ENCODE data around the gene COMMD1. TPM values are rescaled to one million over a fixed set of nuclear protein-coding genes. Genes with fewer than 3 reads are reported as not detected.
A peak's percentile ranks its signal among the peaks of the same experiment; 100 is the strongest.
"Not testable (repeated sequence)": the region's sequence is repeated elsewhere in the genome, so short reads cannot be mapped to it uniquely, and the experiment has no call there.

Gene COMMD1
- polyA plus RNA-seq, 1 donor from 2014 or later: 55.2 TPM

GRCh38 chr2:61948661-61949457 lies 43.4 kb downstream of the COMMD1 start:
- H3K27me3 Mint-ChIP-seq: no peaks in the 10 kb centered on the region
- H3K27ac Mint-ChIP-seq: no peak overlapping the region
- peaks cover 0 to 4% (median 0%) of the 10 kb centered on the region in 3 donors for H3K4me1 Mint-ChIP-seq
- peaks cover 0 to 6% (median 0%) of the 10 kb centered on the region in 3 donors for H3K9me3 Mint-ChIP-seq
- peaks cover 14% of the 10 kb centered on the region for H3K36me3 Mint-ChIP-seq
- H3K4me3 Mint-ChIP-seq: no peak overlapping the region

DNA sequence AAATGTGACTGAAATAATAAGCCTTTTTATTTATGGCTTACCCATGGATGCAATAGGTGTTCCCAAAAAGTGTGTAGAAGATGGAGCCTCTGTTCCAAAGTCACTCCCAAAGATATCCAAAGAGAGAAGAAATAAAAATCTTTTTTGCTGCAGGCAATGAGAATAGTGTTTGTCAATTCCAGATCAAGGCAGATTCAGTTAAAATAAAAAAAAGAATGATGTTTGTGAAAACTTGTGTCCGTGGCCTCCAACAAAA lies 43.9 kb downstream of the COMMD1 start:
- Mint-ChIP-seq H3K27me3 (no peaks in the 10 kb centered on the region), H3K36me3 (peaks cover 14% of the 10 kb centered on the region), H3K4me1 (peaks cover 0 to 4% (median 0%) of the 10 kb centered on the region in 3 donors), H3K9me3 (peaks cover 0 to 6% (median 0%) of the 10 kb centered on the region in 3 donors), H3K27ac (no peak overlapping the region), H3K4me3 (no peak overlapping the region)

GRCh38 chr2:61949714-61950560 lies 44.5 kb downstream of the COMMD1 start:
- peaks cover 14% of the 10 kb centered on the region for H3K36me3 Mint-ChIP-seq
- H3K27ac Mint-ChIP-seq: no peak overlapping the region
- no peak overlapping the region for H3K4me3 Mint-ChIP-seq
- peaks cover 0 to 4% (median 0%) of the 10 kb centered on the region in 3 donors for H3K4me1 Mint-ChIP-seq
- peaks cover 0 to 6% (median 0%) of the 10 kb centered on the region in 3 donors for H3K9me3 Mint-ChIP-seq
- H3K27me3 Mint-ChIP-seq: no peaks in the 10 kb centered on the region

DNA sequence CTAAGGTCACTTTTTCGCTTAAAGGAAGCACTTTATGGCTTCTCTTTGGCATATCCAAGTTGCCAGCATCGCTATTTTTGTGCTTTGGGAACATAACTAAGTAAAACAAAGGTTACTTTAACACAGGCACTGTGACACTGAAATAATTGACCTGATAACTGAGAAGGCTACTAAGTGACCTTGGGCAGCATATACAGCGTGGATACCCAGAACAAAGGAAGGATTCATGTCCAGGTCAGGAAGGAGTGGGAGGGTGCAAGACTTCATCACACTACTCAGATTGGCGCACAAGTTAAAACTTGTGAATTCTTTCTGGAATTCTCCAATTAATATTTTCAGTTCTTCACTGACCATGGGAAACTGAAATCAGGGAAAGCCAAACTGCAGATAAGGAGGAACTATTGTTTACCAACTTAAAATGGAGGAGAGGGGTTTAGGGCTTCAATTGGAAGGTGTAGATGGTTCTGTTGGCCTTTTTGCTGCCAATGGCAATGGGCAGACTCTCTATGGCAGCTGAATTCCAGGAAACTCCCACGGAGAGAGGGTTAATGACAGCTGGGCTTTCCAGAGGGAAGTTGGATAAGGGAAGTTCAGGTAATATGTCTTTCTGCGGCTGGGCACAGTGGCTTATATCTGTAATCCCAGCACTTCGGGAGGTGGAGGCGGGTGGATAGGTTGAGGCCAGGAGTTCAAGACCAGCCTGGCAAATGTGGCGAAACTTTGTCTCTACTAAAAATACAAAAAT lies 45.3 kb downstream of the COMMD1 start:
- Mint-ChIP-seq H3K9me3 (peaks cover 0 to 6% (median 0%) of the 10 kb centered on the region in 3 donors), H3K36me3 (peaks cover 16% of the 10 kb centered on the region)

DNA sequence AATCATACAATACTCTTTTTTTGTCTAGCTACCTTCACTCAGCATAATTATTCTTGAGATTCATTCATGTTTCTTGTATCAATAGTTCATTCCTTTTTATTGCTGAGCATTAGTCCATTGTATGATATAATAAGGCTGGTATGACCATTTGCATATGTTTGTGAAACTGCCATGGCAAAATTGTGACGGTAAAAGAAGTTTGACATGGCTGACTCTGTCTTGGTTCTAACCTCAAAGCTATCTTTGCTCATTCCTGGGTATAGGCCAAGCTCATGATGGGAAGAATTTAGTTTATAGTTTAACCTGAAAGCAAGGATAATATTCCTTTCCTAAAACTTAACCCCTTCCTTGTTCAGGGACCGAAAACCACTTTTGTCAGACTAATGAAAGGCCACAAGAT lies 46.4 kb downstream of the COMMD1 start:
- peaks cover 0 to 6% (median 0%) of the 10 kb centered on the region in 3 donors for H3K9me3 Mint-ChIP-seq
- no peak overlapping the region for H3K27ac Mint-ChIP-seq
- H3K4me1 Mint-ChIP-seq: peaks cover 0 to 4% (median 0%) of the 10 kb centered on the region in 3 donors
- H3K36me3 Mint-ChIP-seq: peaks cover 15% of the 10 kb centered on the region
- H3K4me3 Mint-ChIP-seq: no peak overlapping the region
- no peaks in the 10 kb centered on the region for H3K27me3 Mint-ChIP-seq

More for the DNA sequence above, 45.3 kb downstream of the COMMD1 start:
- peaks cover 0 to 4% (median 0%) of the 10 kb centered on the region in 3 donors for H3K4me1 Mint-ChIP-seq
- H3K27me3 Mint-ChIP-seq: no peaks in the 10 kb centered on the region
- no peak overlapping the region for H3K4me3 Mint-ChIP-seq
- peak overlapping the region in 1 of 3 donors; percentile 32 for H3K27ac Mint-ChIP-seq

- Mint-ChIP-seq H3K27me3 (no peaks in the 10 kb centered on the region), H3K9me3 (peaks cover 0 to 6% (median 0%) of the 10 kb centered on the region in 3 donors), H3K4me3 (no peak overlapping the region), H3K27ac (no peak overlapping the region), H3K4me1 (peaks cover 0 to 4% (median 0%) of the 10 kb centered on the region in 3 donors), H3K36me3 (peaks cover 15% of the 10 kb centered on the region)
Observed at GRCh38 chr2:61952288-61952687, 46.8 kb downstream of the COMMD1 start.

DNA sequence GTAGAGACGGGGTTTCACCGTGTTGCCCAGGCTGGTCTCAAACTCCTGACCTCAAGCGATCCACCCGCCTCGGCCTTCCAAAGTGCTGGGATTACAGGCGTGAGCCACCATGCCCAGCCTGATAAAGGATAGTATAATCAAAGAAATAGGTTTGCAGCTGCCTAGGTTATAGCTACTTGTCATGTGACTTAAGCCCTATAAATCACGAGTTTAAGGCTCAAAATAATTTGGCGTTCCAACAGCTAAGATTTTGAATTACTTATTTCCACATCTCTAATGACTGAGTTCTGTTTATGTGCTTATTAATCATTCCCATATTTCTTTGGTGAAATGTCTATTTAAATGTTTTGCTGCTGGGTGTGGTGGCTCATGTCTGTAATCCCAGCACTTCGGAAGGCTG lies 49.4 kb downstream of the COMMD1 start:
- not testable (repeated sequence) for H3K9me3 Mint-ChIP-seq, H3K27me3 Mint-ChIP-seq, H3K4me3 Mint-ChIP-seq, H3K27ac Mint-ChIP-seq, H3K4me1 Mint-ChIP-seq
- peaks cover 18% of the 10 kb centered on the region for H3K36me3 Mint-ChIP-seq

- H3K27ac Mint-ChIP-seq: no peak overlapping the region
- H3K9me3 Mint-ChIP-seq: peaks cover 0 to 3% (median 2%) of the 10 kb centered on the region in 3 donors
- H3K4me3 Mint-ChIP-seq: no peak overlapping the region
- peaks cover 12% of the 10 kb centered on the region for H3K36me3 Mint-ChIP-seq
- no peaks in the 10 kb centered on the region for H3K27me3 Mint-ChIP-seq
- H3K4me1 Mint-ChIP-seq: peaks cover 0 to 4% (median 2%) of the 10 kb centered on the region in 3 donors
Observed at GRCh38 chr2:61959381-61960293, 54.2 kb downstream of the COMMD1 start.

DNA sequence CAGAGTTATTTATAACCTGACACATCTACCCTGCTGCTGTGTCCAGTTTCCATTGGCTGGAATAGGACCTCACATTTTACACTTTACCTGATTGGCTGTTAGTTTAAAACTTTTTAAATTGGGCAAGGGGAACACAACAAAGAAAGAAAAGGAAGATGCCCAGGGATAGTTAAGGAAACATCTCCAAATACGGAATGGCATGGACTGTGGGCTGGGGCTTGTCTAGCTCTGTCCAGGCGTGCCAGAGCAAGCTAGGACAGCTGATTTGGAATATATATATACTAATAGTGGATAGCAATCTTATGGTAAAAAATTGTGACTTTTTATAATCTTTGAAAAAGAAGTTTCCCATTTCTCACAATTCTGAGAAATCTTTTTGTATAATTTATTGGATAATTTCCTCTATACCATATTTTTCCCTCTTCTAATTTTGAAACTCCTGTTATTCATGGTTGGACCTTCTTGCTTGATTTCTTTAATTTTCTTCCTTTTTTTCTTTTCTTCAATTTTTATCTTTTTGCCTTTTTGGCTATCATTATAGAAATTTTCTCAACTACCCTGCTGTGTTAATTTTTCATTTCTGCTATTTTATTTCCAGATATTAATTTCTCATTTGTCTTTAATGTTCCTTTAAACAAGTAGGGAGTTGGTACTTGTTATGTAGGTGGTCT lies 55.9 kb downstream of the COMMD1 start:
- Mint-ChIP-seq H3K36me3 (peaks cover 9% of the 10 kb centered on the region), H3K4me3 (no peak overlapping the region), H3K4me1 (peaks cover 0 to 4% (median 4%) of the 10 kb centered on the region in 3 donors), H3K27ac (peak overlapping the region in 1 of 3 donors; percentile 65), H3K9me3 (peaks cover 0 to 3% (median 2%) of the 10 kb centered on the region in 3 donors), H3K27me3 (no peaks in the 10 kb centered on the region)

- H3K36me3 Mint-ChIP-seq: peaks cover 9% of the 10 kb centered on the region
- peaks cover 0 to 5% (median 5%) of the 10 kb centered on the region in 3 donors for H3K4me1 Mint-ChIP-seq
- peaks cover 0 to 3% (median 2%) of the 10 kb centered on the region in 3 donors for H3K9me3 Mint-ChIP-seq
- H3K27me3 Mint-ChIP-seq: no peaks in the 10 kb centered on the region
- no peak overlapping the region for H3K4me3 Mint-ChIP-seq
- no peak overlapping the region for H3K27ac Mint-ChIP-seq
Observed at GRCh38 chr2:61962095-61962984, 56.9 kb downstream of the COMMD1 start.

GRCh38 chr2:61966087-61966727 lies 60.7 kb downstream of the COMMD1 start:
- Mint-ChIP-seq H3K4me1 (peaks cover 0 to 4% (median 1%) of the 10 kb centered on the region in 3 donors), H3K27ac (no peak overlapping the region), H3K4me3 (no peak overlapping the region), H3K27me3 (no peaks in the 10 kb centered on the region), H3K36me3 (peaks cover 7% of the 10 kb centered on the region), H3K9me3 (no peaks in the 10 kb centered on the region)

DNA sequence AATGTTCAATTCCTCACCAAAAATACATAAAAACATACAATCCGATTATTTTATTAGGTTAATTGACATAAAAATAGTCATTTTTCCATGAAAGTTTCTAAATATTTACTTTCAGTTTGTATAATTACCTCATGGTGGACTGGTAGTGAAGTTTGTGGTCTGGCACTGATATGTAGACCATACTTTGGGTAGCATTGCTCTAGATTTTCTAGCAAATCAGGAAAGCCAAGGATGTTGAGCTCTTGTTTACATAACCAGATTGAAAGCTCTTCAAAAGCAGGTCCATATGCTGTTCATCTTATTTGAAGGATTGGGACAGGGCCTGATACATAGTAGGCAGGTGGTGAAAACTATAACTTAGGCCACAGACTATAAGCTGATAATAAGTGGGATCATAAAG lies 61.8 kb downstream of the COMMD1 start:
- H3K4me3 Mint-ChIP-seq: no peak overlapping the region

More for the DNA sequence above, 61.8 kb downstream of the COMMD1 start:
- peak overlapping the region in 1 of 3 donors; percentile 59 for H3K27ac Mint-ChIP-seq
- no peaks in the 10 kb centered on the region for H3K27me3 Mint-ChIP-seq
- H3K9me3 Mint-ChIP-seq: no peaks in the 10 kb centered on the region
- H3K4me1 Mint-ChIP-seq: peaks cover 0 to 4% (median 1%) of the 10 kb centered on the region in 3 donors
- peaks cover 7% of the 10 kb centered on the region for H3K36me3 Mint-ChIP-seq

Data from IgD-negative memory B cell (primary cell).